HCEC 1CT (cell line): ENCODE results near the gene CD200.
"Not testable (repeated sequence)": the region's sequence is repeated elsewhere in the genome, so short reads cannot be mapped to it uniquely, and the experiment has no call there.

Experiments used
- DNase-seq: peaks from one replicate; pipeline ENCODE4 v3.0.0-alpha.2; 2017

The CD200 gene

DNA sequence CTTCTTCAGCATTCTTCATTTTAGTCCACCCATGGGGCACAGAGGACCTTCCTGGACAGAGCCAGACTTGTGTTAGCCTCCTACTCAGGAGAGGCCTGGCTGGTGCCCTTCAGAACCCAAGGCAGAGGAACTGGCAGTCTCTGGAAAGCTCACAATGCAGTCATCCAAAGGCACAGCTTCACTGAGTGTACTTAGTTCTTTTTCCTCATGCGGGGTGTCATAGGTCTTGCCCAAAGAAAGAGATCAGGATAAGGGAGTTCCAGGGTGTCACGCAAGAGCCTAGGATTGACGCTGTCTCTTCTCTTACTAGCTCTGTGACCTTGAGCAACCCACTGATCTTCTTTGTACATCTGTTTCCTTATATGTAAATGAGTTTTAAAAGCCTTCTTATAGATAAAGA, 58.7 kb downstream of the CD200 start:
- no peak for DNase-seq

DNA sequence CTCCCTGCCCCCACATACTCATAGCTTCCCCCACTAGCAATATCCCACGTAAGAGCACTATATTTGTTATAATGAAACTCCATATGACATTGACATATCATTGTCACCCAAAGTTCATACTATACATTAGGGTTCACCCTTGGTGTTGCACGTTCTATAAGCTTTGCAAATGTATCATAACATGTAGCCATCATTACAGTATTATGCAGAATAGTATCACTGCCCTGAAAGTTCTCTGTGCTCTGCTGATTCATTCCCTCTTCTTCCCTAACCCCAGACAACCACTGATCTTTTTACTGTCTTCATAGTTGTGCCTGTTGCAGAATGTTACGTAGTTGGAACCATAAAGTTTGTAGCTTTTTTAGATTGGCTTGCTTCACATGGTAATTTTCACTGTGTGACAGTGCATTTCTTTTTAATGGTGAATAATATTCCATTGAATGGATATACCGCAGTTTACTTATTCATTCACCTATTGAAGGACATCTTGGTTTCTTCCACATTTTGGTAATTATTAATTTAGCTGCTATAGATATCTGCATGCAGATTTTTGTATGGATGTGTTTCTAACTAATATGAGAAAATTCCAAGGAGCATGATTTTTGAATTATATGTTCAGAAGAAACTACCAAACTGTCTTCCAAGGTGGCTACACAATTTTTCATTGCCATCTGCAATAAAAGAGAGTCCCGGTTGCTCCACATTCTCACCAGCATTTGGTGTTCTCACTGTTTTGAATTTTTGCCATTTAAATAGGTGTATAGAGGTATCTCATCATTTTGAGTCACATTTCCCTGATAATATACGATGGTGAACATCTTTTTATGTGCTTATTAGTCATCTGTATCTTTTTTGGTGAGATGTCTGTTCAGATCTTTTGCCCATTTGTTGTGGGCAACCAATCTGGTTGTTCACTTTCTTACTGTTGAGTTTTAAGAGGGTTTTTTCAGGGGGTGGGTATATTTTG, 59.7 kb downstream of the CD200 start:
- DNase-seq: no peak

DNA sequence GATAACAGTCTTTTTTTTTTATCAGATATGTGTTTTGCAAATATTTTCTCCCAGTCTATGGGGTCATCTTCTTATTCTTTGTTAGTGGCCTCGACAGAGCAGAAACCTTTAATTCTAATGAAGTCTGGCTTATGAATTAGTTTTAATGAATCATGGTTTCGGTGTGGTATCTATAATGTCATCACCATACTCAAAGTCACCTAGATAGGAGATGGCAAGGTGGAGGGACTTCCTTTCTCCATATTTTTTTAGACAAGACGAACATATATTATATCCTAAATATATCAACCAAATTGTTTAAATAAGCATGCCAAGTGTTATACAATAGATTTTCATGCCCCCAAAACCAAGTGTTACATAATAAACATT, 60.4 kb downstream of the CD200 start:
- no peak for DNase-seq

DNA sequence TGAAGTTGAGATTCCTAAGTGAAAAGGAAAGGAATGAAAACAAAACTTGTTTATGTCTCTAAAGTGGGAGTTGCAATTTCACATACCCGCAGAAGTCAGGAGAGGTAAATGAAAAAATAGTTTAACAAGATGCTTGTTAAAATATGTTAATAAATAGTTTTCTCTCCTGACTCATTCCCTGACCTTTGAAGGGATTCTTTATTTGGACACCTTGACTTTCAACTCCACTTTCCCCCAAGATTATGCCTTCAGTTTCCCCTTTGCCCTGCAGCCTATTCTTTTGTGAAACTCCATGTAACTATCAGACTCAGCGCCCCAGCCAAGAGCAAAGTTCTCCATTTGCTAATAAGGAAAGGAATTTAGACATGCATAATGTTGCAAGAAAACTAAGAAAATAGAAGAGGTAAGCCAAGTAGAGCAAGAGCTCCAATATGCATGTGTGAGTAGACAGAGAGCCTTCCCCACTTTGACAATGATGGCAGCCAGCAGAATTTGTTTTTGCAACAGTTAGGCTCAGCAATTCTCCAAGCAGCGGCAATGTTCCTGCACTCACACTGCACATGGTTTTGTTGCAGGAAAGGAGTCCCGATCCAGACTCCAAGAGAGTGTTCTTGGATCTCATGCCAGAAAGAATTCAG, 61.2 kb downstream of the CD200 start:
- no peak for DNase-seq

DNA sequence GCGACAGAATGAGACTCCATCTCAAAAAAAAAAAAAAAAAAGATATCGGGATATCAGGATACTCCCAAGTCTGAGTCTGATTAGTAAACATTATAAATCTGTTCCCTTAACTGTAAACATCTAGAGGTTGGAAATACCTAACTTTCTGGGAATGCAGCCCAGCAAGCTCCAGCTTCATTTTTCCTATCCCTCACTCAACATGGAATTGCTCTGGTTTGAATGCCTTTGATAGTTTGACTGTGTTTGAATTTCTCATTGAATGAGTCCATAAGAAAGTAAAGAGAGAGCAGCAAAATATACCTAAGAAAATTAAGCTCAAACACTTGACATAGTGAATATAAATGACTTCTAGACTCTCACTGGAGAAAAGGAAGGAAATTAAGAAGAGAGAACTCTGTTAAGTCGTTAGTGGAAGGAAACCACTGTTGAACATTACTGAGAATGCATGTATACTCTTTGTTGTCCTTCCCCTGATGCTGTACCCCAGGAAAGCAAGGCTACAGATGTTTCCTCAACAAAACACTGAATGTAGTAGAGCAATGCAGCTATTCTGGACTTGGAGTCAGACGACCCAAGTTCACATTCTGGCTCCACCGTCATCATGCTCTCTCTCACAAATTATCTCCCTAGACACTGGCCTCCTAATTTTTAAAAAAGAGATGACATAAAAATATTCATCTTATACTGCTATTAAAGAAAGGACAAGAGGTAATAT, 62.4 kb downstream of the CD200 start:
- DNase-seq: no peak

DNA sequence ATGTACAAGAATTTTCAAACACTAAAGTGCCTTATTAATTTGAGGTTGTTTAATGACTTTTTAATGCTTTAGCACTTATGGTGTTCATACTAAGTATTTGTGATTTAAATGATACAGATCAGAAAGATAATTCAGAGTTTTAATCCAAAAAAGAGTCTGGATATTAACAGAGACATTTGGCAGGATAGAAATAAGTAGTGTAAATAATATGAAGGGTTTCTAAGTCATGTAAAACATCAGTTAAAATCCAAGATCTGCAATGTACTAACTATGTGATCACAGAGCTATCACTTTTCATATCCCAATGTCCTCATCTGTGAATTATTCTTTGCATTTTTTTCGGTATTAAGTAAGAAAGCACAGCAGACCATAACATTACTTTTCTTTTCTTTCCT, 62.9 kb downstream of the CD200 start:
- no peak for DNase-seq

DNA sequence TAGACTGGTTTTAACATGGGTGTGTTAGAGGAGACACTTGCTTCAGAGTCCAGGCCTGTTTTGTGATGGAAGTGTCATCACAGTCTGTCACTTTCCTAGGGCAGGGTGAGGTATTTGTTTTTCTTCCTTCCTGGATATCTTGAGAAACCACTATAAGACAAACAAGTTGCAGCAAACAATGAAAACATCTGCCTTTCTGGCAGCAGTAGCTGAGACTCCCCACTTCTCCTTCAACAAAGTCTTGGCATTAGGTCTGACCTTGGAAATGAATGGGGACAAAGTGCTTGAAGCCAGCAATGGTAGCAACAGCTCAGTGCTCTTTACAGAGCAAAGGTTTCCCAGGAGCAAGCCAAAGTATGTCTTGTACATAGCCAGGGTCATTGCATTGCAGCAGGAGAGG, 64.6 kb downstream of the CD200 start:
- DNase-seq: no peak

DNA sequence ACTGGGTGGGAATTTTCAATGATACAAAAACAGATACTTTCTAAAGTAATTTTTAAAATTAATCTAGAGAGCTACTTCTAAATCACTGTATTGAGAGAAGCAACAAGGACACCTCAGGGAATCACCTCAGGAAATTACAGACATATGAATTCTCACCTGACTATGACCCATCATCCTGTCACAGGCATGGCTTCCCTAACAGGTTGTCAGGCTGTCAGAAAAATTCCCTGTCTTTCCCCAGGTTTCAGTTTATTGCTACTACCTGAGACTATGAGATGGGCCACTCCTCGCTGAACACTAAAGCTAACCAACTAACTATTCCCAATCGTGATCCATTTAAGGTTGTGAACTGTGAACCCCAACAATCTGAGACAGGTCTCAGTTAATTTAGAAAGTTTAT, 66.1 kb downstream of the CD200 start:
- DNase-seq: no peak

DNA sequence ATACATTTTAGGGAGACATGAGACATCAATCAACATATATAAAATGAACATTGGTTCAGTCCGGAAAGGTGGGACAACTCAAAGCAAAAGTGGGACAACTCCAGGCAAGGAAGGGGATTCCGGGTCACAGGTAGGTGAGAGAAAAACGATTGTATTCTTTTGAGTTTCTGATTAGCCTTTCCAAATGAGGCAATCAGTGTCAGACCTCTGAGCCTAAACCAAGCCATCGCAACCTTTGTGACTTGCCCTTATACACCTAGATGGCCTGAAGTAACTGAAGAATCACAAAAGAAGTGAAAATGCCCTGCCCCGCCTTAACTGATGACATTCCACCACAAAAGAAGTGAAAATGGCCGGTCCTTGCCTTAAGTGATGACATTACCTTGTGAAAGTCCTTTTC, 66.6 kb downstream of the CD200 start:
- not testable (repeated sequence) for DNase-seq

DNA sequence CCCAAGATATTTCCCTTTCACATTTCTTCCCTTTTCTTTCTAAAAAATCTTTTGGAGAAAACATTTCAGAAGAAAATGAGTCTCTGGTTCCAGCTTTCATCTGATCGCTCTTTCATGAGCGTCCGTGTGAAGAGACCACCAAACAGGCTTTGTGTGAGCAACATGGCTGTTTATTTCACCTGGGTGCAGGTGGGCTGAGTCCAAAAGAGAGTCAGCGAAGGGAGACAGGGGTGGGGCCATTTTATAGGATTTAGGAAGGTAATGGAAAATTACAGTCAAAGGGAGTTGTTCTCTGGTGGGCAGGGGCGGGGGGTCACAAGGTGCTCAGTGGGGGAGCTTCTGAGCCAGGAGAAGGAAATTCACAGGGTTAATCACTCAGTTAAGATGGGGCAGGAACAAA, 67.4 kb downstream of the CD200 start:
- not testable (repeated sequence) for DNase-seq

DNA sequence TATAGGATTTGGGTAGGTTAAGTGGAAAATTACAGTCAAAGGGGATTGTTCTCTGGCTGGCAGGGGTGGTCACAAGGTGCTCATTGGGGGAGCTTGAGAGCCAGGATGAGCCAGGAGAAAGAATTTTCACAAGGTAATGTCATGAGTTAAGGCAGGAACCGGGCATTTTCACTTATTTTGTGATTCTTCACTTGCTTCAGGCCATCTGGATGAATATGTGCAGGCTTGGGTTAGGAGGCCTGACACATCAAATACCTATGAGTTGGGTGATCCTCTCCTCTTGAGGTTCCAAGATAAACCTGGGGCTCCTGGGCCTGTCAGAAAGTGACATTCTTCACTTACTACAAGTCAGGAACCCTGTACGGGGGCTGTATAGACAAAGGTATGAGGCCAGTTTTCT, 68.7 kb downstream of the CD200 start:
- no peak for DNase-seq

DNA sequence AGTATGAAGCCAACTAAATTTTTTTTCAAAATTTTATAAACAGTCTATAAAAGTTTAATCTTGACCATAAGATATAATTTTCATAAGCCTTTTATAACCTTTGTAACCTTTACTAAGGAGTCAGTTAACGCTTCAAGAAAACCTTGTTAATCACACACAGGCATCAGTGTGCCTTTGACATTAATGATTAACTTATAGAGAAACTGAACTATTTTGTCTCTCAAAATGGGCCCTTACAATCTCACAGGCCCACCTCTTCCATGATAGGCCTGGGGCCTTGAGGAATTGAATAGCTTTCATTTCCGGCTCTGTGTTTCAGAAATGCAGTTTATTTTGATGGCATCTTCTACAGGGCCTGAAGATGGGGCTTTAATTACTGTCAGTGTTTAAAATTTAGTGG, 70.1 kb downstream of the CD200 start:
- no peak for DNase-seq

DNA sequence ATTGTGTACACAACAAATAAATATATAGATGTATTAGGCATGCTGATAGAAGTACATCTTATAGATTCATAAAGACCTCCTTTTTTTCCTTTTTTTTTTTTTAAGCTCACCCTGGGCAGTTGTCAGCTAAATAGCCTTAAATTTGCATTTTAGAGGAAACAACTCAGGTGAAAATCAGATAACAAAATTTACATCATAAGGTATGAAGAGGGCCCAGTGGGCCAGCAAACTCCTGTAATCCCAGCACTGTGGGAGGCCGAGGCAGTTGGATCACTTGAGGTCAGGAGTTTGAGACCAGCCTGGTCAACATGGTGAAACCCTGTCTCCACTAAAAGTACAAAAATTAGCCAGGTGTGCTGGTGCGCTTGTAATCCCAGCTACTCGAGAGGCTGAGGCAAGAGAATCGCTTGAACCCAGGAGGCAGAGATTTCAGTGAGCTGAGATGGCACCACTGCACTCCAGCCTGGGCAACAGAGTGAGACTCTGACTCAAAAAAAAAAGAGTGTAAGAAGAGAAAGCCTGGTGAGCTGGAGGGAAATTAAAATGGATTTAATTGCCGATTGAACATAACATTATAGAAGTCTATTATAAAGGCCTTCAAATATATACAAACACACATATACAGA, 72.1 kb downstream of the CD200 start:
- DNase-seq: not testable (repeated sequence)

DNA sequence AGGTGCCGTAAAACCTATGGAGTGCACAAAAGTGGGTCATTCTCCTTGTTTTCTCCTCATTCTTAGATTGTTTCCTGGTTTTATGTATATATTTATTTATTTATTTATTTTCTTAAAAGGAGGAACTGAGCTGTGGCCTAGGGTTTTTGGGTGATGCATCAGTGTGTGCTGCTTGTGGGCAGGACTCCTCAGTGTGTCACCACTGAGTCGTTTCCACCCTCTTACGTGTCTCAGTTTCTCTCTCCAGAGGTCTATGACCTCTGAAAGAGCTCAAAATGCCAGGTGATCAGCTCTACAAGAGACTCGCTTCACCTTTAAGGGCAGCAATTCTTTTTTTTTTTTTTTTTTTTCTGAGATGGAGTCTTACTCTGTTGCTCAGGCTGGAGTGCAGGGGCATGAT, 72.9 kb downstream of the CD200 start:
- peak; percentile 25 for DNase-seq

DNA sequence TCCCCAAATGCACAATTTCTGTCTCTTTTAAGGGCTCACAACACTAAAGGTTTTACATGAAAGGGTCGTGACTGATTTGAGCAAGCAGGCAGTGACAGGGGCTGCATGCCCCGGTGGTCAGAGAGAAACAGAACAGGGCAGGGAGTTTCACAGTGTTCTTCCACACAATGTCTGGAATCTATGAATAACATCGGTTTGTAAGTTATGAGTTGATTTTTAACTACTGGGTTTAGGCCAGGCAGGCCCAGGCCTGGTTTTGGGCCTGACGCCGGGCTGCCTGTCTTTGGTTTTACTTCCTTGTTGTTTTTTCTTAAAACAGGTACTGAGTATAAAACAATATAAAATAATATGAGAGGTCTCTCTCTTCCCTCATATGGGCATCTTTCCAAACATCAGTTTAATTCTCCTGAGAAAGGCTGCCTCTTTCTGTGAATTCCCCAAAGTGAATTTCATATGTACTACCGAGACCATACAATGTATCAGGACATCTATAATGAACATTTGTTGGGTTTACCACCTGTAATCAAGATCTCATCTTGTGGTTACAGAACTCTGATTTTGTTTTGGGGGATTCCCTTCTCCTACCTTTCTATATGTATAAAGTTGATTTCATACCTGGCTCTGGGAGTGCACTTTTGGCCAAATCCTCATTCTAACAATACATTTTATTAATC, 74.4 kb downstream of the CD200 start:
- no peak for DNase-seq

DNA sequence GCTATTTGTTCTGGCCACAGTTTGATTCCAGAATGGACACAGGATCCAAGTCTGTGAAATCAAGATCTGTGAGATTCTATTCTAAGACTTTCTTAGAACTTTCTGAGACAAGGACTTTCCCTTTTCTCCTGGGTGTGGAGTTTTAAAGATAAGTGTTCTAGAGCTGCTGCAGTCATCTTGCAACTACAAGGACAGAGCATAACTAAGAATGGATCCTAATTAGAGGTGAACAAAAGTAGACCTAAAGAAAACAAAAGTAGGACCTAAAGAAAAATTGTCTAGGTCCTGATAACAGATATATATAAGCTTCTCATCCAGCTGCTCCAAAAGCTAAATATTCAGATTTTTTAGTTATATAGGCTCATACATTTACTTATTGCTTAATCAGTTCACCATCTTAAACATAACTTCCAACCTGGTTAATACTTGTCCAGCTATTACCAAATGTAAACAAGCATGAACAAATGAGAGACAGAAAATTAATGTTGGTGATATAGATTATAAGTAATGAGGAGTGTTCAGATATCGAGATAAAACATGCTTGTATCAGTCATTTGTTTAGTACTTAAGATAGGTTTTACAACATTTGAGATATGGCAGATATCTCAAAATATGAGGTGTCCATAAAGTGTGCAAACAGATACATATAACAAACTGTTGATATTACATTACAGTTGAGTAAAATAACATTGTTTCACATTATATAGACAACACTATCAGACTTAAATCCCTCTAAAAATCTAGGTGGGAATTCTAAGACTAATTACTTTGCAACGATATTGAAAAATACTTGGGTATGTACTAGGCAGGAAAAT, 75.1 kb downstream of the CD200 start:
- no peak for DNase-seq

DNA sequence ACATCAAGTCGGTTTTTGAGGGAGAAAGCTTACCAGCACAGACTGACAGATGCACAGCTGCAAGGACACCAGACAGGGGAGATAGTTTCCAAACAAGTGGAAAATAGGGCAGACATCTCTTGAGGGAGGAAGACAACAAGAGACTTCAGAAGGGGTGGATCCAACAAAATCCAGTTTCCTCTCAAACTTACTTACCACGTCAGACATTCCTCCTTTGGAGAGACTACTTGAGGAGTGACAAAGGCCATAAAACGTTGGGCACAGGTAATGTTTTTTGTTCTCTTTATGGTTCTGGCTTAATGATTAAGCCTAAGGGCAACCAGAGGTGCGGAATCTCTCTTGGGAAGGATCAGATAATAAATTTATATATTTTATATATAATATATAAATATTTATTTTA, 76.1 kb downstream of the CD200 start:
- DNase-seq: no peak

DNA sequence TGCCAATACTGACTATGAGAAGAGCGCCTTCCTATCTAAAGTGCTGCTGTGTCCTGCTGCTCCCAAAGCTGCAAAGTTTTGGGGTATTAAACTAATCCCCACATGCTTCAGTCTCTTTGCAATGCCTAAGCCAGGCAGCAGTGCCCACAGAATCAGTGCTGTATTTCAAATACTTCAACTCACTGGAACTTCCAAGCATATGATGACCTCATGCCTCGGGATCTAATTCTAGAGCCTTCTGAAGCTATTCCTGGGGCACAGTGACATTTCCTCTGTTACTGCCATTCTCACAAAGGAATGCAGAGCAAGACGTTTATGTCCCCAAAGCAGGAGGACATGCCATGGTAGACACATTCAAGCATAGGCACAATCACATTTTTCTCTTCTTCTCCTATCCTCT, 78.5 kb downstream of the CD200 start:
- DNase-seq: no peak
